CMK (cell line): ENCODE data around the gene MRPS2.
"Not testable (repeated sequence)": the region's sequence is repeated elsewhere in the genome, so short reads cannot be mapped to it uniquely, and the experiment has no call there.

Experiments used
- DNase-seq: peaks from one replicate; pipeline ENCODE4 v3.0.0-alpha.2; 2010; ENCODE audit warnings: low read depth

MRPS2 gene

GRCh38 chr9:135515083-135515951 lies 14.8 kb downstream of the MRPS2 start:
- no peak for DNase-seq

GRCh38 chr9:135516132-135516860 lies 15.8 kb downstream of the MRPS2 start:
- no peak for DNase-seq

GRCh38 chr9:135517407-135517822 lies 16.9 kb downstream of the MRPS2 start:
- no peak for DNase-seq

- DNase-seq: no peak
These were observed 18.9 kb downstream of the MRPS2 start for GRCh38 chr9:135519179-135519971.

- DNase-seq: no peak
These were observed 20.6 kb downstream of the MRPS2 start, which contains the start of gene LCN1 for GRCh38 chr9:135520916-135521607. TSS of gene LCN1 (plus strand) at chr9:135521440. CDS start at chr9:135521498, 58 bp downstream.

GRCh38 chr9:135521608-135522095 lies 21.2 kb downstream of the MRPS2 start:
- DNase-seq: no peak

- DNase-seq: no peak
These were observed 21.8 kb downstream of the MRPS2 start for GRCh38 chr9:135522137-135522877.

GRCh38 chr9:135522931-135523330 lies 22.4 kb downstream of the MRPS2 start:
- DNase-seq: no peak

GRCh38 chr9:135523521-135524129 lies 23.1 kb downstream of the MRPS2 start:
- no peak for DNase-seq

GRCh38 chr9:135524130-135524861 lies 23.8 kb downstream of the MRPS2 start:
- DNase-seq: no peak

GRCh38 chr9:135525241-135526088 lies 25.0 kb downstream of the MRPS2 start:
- no peak for DNase-seq

- DNase-seq: no peak
These were observed 25.7 kb downstream of the MRPS2 start for GRCh38 chr9:135526089-135526729.

- no peak for DNase-seq
These were observed 26.5 kb downstream of the MRPS2 start for GRCh38 chr9:135526730-135527571.

GRCh38 chr9:135528842-135529435 lies 28.5 kb downstream of the MRPS2 start:
- not testable (repeated sequence) for DNase-seq

GRCh38 chr9:135530146-135530545 lies 29.7 kb downstream of the MRPS2 start:
- no peak for DNase-seq

GRCh38 chr9:135531096-135531495 lies 30.6 kb downstream of the MRPS2 start:
- DNase-seq: no peak

- DNase-seq: peak; percentile 2
These were observed 32.6 kb downstream of the MRPS2 start for GRCh38 chr9:135533113-135533512.
